Activated T-helper 1 cell treated with anti-CD3 and anti-CD28 coated beads, Interleukin-2, amount 50 U/mL, for 16 hours (primary cell): ENCODE results near the gene HOXB4.

ENCODE experiments used
- DNase-seq, 2 donors: peaks; one replicate each; pipeline ENCODE4 v3.0.0-alpha.2; 2020; ENCODE audit warnings: low read depth in 1 of 2, low spot score in 1 of 2

HOXB4 gene

GRCh38 chr17:48590607-48591161 is 12.5 kb upstream of the HOXB4 start:
- no peak for DNase-seq

GRCh38 chr17:48589831-48590606 is 11.9 kb upstream of the HOXB4 start, which contains the start of gene HOXB3:
TSS of gene HOXB3 (minus strand) at chr17:48590241. CDS start at chr17:48552474, 37,767 bp downstream.
- DNase-seq: no peak

- no peak for DNase-seq
Measured at GRCh38 chr17:48589060-48589830, 11.1 kb upstream of the HOXB4 start.

GRCh38 chr17:48588528-48588927 is 10.4 kb upstream of the HOXB4 start:
- DNase-seq: no peak

GRCh38 chr17:48588074-48588415 is 9.9 kb upstream of the HOXB4 start:
- DNase-seq: no peak

GRCh38 chr17:48587276-48588073 is 9.3 kb upstream of the HOXB4 start:
- no peak for DNase-seq

GRCh38 chr17:48586355-48587258 is 8.5 kb upstream of the HOXB4 start:
- DNase-seq: no peak

- no peak for DNase-seq
Measured at GRCh38 chr17:48584223-48584741, 6.1 kb upstream of the HOXB4 start.

GRCh38 chr17:48583708-48584222 is 5.6 kb upstream of the HOXB4 start:
- no peak for DNase-seq

GRCh38 chr17:48582750-48583069 is 4.6 kb upstream of the HOXB4 start:
- no peak for DNase-seq

GRCh38 chr17:48579760-48580554 is 1.8 kb upstream of the HOXB4 start:
- no peak for DNase-seq

- DNase-seq: no peak
Measured at GRCh38 chr17:48579471-48579759, 1.3 kb upstream of the HOXB4 start.

GRCh38 chr17:48578616-48579470 is 693 bp upstream of the HOXB4 start:
- no peak for DNase-seq

- DNase-seq: no peak
Measured at GRCh38 chr17:48577330-48577945, 712 bp downstream of the HOXB4 start.

GRCh38 chr17:48576479-48577309 is 1.5 kb downstream of the HOXB4 start:
- DNase-seq: no peak

- DNase-seq: no peak
Measured at GRCh38 chr17:48575673-48576478, 2.3 kb downstream of the HOXB4 start.
